Measurements from ENCODE around the gene FPR1.
"Not testable (repeated sequence)": the region's sequence is repeated elsewhere in the genome, so short reads cannot be mapped to it uniquely, and the experiment has no call there.

The FPR1 gene

DNA sequence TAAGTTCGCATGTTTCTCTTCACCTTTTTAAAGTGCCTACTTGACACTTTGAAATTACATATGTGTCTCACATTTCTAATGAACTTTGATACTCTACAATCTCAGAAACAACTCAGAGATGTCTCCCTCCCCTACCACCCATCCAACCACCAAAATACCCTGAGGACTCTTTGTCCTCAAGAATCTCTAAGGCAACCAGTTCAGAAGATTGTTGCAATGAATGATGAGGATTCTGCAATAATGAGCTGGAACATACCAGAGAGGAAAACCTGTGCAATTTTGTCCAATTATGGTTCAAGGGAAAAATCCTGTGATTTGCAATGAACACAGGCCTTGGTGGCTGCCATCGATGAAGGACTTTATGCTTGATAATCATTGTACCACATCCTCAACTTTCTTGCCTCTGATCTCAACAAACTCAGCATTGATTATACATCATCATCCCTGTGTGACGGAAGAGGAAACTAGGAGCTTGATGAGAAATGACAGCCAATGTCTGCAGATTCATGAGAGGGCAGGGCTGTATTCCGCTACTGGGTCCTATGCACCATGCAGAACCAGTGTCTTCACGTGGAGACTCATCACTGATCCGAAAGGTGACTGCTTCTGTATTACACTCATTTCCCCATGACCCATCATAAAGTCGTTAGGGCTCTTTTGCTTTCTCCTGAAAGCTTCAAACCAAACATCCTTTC is 1.1 kb downstream of the FPR1 start:
- no peak for DNase-seq (ENCODE audit: insufficient read length)
- no peak for FAIRE-seq
- TF ChIP-seq TAF1 (IDR thresholded peaks at IDR 0.05; ENCODE audit: borderline replicate concordance, low read depth, low read length), result no peak
- TF ChIP-seq POLR2AphosphoS5 (IDR thresholded peaks at IDR 0.05; ENCODE audit: low read depth, low read length), result no peak
- TF ChIP-seq POLR2A (IDR thresholded peaks at IDR 0.05; ENCODE audit: low read depth, low read length), result no peak

- TF ChIP-seq POLR2A (IDR thresholded peaks at IDR 0.05; ENCODE audit: low read depth, low read length) (no peak), TAF1 (IDR thresholded peaks at IDR 0.05; ENCODE audit: borderline replicate concordance, low read depth, low read length) (no peak), POLR2AphosphoS5 (IDR thresholded peaks at IDR 0.05; ENCODE audit: low read depth, low read length) (no peak)
- no peak for DNase-seq (ENCODE audit: insufficient read length)
- no peak for FAIRE-seq
These were observed 1.7 kb downstream of the FPR1 start for GRCh38 chr19:51749979-51750378.

DNA sequence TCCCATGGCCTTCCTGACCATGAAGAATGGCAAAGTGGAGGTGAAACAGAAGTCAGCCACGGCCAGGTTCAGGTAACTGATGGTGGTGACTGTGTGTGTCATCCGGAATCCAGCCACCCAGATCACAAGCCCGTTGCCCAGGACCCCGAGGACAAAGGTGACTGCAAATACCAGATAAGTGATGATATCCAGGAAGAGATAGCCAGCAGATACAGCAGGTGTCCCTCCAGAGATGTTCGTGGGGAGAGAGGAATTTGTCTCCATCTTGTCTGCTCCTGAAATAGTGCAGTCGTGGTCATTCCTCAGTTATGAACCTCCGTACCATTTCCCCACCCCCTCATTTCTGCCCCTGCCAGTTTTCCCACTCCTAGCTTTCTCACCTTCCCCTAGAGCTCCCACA is 4.9 kb downstream of the FPR1 start:
- FAIRE-seq (no peak), DNase-seq (ENCODE audit: insufficient read length) (no peak)
- no peak for TF ChIP-seq TAF1 (IDR thresholded peaks at IDR 0.05; ENCODE audit: borderline replicate concordance, low read depth, low read length)
- no peak for TF ChIP-seq POLR2A (IDR thresholded peaks at IDR 0.05; ENCODE audit: low read depth, low read length)
- no peak for TF ChIP-seq POLR2AphosphoS5 (IDR thresholded peaks at IDR 0.05; ENCODE audit: low read depth, low read length)

GRCh38 chr19:51743405-51743804 is 8.3 kb downstream of the FPR1 start:
- TF ChIP-seq POLR2A (IDR thresholded peaks at IDR 0.05; ENCODE audit: low read depth, low read length) (no peak), TAF1 (IDR thresholded peaks at IDR 0.05; ENCODE audit: borderline replicate concordance, low read depth, low read length) (no peak), POLR2AphosphoS5 (IDR thresholded peaks at IDR 0.05; ENCODE audit: low read depth, low read length) (no peak)
- no peak for FAIRE-seq
- no peak for DNase-seq (ENCODE audit: insufficient read length)

DNA sequence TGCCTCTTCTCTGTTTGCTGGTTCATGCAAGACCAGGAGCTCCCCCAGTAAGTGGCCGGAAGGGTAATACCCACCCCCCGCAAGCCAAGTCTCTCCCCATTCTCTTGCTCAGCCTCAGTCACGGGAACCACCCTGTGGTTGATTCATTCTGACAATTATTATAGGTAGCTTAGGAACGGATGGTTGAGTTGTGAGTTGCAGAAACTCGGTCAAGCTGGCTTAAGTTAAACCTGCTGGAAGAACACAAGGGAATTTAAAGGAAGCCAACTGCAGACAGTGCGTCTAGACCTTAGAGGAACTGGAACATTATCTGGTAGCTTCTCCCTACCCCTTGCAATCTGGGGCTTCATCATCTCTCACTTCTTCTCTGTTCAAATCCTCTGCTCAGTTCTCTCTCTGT is 8.9 kb downstream of the FPR1 start:
- FAIRE-seq (no peak), DNase-seq (ENCODE audit: insufficient read length) (no peak)
- no peak for TF ChIP-seq POLR2AphosphoS5 (IDR thresholded peaks at IDR 0.05; ENCODE audit: low read depth, low read length)
- no peak for TF ChIP-seq TAF1 (IDR thresholded peaks at IDR 0.05; ENCODE audit: borderline replicate concordance, low read depth, low read length)
- TF ChIP-seq POLR2A (IDR thresholded peaks at IDR 0.05; ENCODE audit: low read depth, low read length), result no peak

GRCh38 chr19:51740356-51740755 is 11.3 kb downstream of the FPR1 start:
- FAIRE-seq (no peak), DNase-seq (ENCODE audit: insufficient read length) (no peak)
- no peak for TF ChIP-seq POLR2AphosphoS5 (IDR thresholded peaks at IDR 0.05; ENCODE audit: low read depth, low read length)
- TF ChIP-seq TAF1 (IDR thresholded peaks at IDR 0.05; ENCODE audit: borderline replicate concordance, low read depth, low read length), result no peak
- no peak for TF ChIP-seq POLR2A (IDR thresholded peaks at IDR 0.05; ENCODE audit: low read depth, low read length)

- FAIRE-seq (no peak), DNase-seq (ENCODE audit: insufficient read length) (no peak)
These were observed 12.0 kb downstream of the FPR1 start for GRCh38 chr19:51739466-51740213.

GRCh38 chr19:51738523-51738922 is 13.2 kb downstream of the FPR1 start:
- not testable (repeated sequence) for DNase-seq (ENCODE audit: insufficient read length); FAIRE-seq

More at GRCh38 chr19:51739466-51740213, 12.0 kb downstream of the FPR1 start:
- TF ChIP-seq TAF1 (IDR thresholded peaks at IDR 0.05; ENCODE audit: borderline replicate concordance, low read depth, low read length) (no peak), POLR2A (IDR thresholded peaks at IDR 0.05; ENCODE audit: low read depth, low read length) (no peak), POLR2AphosphoS5 (IDR thresholded peaks at IDR 0.05; ENCODE audit: low read depth, low read length) (no peak)

DNA sequence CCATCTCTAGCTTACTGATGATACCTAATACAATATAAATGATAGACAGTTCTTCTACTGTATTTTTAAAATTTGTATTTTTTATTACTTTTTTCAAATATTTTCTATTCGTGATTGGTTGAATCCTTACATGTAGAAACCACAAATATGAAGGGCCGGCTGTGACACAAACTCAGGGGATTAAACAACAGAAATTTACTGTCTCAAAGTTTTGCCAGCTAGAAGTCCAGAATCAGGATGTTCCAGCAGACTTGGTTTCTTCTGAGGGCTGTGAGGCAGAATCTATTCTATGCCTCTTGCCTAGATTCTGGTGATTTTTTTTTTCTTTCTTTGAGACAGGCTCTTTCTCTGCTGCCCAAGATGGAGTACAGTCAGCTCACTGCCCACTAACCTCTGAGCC is 13.8 kb downstream of the FPR1 start:
- no peak for DNase-seq (ENCODE audit: insufficient read length)
- no peak for FAIRE-seq
- TF ChIP-seq TAF1 (IDR thresholded peaks at IDR 0.05; ENCODE audit: borderline replicate concordance, low read depth, low read length) (no peak), POLR2A (IDR thresholded peaks at IDR 0.05; ENCODE audit: low read depth, low read length) (no peak), POLR2AphosphoS5 (IDR thresholded peaks at IDR 0.05; ENCODE audit: low read depth, low read length) (no peak)

DNA sequence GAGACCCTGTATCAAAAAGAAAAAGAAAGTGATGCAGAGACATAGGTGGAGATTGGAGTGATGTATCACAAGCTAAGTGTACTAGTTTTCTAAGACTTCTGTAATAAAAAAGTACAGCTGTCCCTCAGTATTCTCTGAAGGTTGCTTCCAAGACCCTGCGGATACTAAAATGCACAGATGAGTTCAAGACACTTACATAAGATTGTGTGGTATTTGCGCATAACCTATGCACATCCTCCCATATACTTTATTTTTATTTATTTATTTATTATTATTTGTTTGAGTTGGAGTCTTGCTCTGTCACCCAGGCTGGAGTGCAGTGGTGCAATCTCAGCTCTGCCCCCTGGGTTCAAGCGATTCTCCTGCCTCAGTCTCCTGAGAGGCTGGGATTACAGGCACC is 14.3 kb downstream of the FPR1 start:
- no peak for TF ChIP-seq TAF1 (IDR thresholded peaks at IDR 0.05; ENCODE audit: borderline replicate concordance, low read depth, low read length)
- no peak for TF ChIP-seq POLR2A (IDR thresholded peaks at IDR 0.05; ENCODE audit: low read depth, low read length)
- TF ChIP-seq POLR2AphosphoS5 (IDR thresholded peaks at IDR 0.05; ENCODE audit: low read depth, low read length), result no peak
- FAIRE-seq (no peak), DNase-seq (ENCODE audit: insufficient read length) (no peak)

DNA sequence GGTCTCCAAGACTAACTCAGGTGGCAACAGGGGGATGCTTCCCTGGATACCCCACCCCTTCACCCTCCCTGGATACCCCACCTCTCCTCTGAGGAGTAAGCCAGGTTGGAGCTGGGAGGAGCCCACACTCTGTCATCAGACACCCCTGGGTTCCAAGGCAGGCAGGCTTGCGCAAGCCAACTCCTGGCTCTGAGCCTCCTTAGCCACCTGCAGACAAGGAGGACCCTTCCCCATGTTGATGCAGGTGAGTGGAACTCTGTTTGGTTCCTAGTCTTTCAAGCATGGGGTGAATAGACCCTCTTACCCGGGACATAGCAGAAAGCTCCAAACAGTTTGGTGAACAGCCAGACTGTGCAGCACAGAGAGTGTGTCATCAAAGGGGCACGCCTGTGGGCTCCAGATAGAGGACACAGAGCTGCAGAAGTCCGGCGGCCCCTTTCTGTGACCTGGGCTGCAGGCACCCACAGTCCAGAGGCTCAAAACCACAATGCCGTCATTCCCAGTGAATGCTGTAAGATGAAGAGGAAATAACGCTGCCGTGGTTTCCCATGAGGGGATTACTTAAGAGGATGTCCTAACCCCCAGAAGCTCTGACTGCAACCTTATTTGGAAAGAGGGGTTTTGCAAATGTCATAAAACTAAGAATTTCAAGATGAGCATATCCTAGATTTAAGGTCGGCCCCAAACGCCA is 15.8 kb downstream of the FPR1 start:
- TF ChIP-seq POLR2A (IDR thresholded peaks at IDR 0.05; ENCODE audit: low read depth, low read length) (no peak), TAF1 (IDR thresholded peaks at IDR 0.05; ENCODE audit: borderline replicate concordance, low read depth, low read length) (no peak), POLR2AphosphoS5 (IDR thresholded peaks at IDR 0.05; ENCODE audit: low read depth, low read length) (no peak)
- FAIRE-seq (no peak), DNase-seq (ENCODE audit: insufficient read length) (no peak)
